ENCODE measurements around the gene SNRNP25.
"Not testable (repeated sequence)": the region's sequence is repeated elsewhere in the genome, so short reads cannot be mapped to it uniquely, and the experiment has no call there.

Gene SNRNP25

DNA sequence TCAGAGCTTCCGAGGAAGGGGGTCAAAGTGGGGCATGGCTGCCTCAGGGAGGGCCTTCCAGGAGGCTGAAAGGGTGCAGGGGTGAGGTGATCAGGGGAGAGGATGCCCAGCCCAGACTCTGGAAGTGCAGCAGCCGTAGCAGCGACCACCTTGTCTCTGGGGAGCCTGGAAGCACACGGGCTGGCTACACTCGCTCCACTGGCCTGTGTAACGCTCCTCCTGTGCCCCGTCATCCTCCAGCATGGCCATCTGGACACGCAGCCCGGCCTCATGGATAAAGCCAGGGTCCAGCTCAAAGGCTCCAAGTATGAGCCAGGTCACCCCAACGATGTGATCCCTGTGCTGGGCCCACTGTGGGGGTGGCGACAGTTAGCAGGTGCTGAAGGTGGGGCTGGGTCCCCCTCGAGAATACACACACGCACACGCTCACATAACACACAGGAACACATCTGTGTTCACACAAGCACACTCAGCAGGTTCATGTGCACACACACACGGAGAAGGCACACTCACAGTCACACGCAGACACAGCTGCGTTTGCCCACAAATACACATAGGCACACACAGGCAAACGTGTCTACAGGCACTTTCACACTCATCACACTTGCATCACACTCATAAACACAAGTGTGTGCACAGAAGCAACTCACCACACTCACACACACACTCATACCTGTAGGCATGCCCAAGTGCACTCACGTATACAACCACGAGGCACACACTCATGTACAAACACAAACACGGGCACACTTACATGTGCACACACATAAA lies 19.6 kb upstream of the SNRNP25 start:
- TF ChIP-seq, protein P1, sequence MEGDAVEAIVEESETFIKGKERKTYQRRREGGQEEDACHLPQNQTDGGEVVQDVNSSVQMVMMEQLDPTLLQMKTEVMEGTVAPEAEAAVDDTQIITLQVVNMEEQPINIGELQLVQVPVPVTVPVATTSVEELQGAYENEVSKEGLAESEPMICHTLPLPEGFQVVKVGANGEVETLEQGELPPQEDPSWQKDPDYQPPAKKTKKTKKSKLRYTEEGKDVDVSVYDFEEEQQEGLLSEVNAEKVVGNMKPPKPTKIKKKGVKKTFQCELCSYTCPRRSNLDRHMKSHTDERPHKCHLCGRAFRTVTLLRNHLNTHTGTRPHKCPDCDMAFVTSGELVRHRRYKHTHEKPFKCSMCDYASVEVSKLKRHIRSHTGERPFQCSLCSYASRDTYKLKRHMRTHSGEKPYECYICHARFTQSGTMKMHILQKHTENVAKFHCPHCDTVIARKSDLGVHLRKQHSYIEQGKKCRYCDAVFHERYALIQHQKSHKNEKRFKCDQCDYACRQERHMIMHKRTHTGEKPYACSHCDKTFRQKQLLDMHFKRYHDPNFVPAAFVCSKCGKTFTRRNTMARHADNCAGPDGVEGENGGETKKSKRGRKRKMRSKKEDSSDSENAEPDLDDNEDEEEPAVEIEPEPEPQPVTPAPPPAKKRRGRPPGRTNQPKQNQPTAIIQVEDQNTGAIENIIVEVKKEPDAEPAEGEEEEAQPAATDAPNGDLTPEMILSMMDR (IDR thresholded peaks at IDR 0.05; ENCODE audit: low read depth, low read length) = no peak
- H3K4me3 ChIP-seq (ENCODE audit: low read depth, low read length) = no peak overlapping the region

DNA sequence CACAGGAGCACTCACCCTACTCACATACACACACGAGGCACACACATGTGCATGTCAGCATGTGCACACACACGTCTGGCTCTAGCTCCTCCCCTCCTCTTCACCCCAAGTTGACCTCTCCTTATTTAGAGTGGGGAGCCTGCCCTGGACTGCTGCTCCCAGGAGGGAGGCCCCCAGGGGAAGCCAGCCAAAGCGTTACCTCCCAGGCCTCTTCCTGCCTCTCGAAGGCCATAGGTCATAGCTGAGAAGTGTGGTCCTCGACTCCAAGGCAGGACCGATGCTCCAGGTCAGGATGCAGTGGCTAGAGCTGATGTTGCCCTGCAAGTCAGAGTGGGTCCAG lies 19.0 kb upstream of the SNRNP25 start:
- H3K4me3 ChIP-seq (ENCODE audit: low read depth, low read length) = no peak overlapping the region
- TF ChIP-seq, protein P1 (IDR thresholded peaks at IDR 0.05; ENCODE audit: low read depth, low read length) = no peak

DNA sequence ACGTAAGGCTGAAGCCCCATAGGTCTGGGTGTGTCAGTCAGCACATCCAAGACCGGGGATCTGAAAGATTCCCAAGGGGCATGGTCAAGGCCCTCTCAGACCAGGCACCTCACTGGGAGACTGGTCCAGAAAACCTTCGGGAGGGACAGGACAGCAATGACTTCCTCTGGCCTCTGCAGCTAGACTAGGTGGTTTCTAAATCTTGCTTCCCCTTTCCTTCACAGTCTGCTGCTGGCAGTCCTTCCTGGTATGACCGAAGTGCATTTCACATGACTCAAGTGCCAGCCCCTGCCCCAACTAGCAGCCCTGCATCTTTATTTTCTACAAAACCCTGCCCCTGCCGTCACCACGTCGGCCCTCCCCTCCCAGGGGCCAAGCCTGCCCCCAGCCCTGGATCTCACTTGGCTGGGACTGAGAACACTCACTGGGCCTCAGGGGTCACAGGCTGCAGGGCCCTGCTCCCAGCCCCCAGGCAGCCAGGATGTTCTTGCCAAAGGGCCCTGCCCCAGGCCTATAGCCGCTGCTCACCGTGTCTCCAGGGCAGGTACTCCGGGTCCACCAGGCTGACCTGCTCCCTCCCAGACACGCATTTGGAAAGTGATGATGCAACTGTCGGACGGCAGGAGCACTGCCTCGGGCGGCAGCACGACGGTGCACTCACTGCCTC lies 18.5 kb upstream of the SNRNP25 start:
- TF ChIP-seq, protein P1 (IDR thresholded peaks at IDR 0.05; ENCODE audit: low read depth, low read length) = no peak
- H3K4me3 ChIP-seq (ENCODE audit: low read depth, low read length) = no peak overlapping the region

DNA sequence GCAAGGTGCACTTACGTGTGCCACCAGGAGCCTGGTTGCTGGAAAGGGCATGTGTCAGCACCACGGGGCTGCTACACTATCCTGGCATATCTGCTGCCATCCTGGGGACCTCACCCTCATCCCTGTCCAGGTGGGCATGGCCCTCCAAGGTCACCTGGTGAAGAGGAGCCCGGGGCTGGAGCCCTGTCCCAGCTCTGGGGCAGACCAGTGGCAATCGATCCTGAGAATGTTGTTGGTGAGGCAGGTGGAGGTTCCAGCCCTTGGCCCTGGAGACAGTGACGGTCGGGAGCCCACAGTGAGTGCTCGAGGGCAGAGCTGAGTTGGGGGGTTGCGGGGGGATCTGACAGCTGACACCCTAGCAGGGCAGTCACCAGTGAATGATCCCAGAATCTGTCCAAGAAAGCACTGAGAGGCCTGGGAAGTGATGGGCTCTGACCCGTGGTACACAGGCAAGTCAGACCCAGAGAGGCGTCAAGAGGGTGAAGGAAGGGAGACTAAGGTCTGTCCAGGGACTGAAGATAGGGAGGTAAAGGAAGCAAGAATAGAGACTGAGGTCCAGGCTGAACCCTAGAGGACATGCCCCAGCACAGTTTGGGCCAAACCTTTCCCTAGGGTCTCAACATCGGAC lies 17.8 kb upstream of the SNRNP25 start:
- TF ChIP-seq, protein P1 (IDR thresholded peaks at IDR 0.05; ENCODE audit: low read depth, low read length) = no peak
- H3K4me3 ChIP-seq (ENCODE audit: low read depth, low read length) = no peak overlapping the region

DNA sequence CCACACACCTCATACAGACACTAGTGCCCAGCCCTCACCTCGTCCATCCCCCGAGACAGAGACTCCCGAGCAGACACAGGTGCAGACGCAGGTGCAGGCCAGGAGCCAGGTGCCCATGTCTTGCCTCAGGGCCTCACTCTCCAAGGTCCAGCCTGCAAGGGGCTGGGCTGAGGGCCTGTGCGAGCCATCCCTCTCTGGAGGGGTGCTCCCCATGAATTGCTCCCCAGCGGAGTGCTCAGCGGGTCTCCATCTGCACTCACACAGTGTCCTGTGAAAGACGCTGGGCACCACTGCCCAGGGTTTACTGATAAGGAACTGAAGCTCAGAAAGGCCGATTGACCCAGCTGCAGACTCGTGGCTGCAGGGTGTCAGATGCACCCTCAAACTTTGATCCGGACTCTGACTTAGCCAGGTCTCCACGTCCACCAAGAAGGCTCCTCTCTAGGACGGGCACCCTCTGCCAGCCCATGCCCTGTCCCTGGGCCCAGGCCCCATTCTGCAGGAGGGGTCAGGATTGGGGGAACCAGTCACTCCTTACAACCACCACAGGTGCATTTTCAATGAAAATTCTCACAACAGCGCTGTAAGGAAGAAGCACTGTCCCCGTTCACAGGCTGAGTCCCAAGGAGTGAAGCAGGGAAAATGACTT lies 17.2 kb upstream of the SNRNP25 start:
- TF ChIP-seq, protein P1 (IDR thresholded peaks at IDR 0.05; ENCODE audit: low read depth, low read length) = no peak
- H3K4me3 ChIP-seq (ENCODE audit: low read depth, low read length) = no peak overlapping the region

DNA sequence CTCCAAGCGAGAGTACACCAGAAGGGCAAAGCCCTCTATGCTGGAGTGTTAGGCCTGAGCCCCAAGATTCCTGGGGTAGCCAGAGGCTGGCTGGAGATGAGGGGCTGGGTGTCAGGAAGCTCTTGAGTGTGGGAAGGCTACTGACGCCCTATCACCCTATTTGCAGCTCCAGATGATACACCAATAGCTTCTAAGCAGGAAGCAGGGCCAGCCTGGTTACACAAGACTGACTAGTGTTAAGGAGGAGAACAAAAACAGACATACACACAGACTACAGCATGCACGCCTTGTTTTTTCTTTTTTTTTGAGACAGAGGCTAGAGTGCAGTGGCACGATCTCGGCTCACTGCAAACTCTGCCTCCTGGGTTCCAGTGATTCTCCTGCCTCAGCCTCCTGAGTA lies 16.1 kb upstream of the SNRNP25 start:
- TF ChIP-seq, protein P1 (IDR thresholded peaks at IDR 0.05; ENCODE audit: low read depth, low read length) = no peak
- H3K4me3 ChIP-seq (ENCODE audit: low read depth, low read length) = no peak overlapping the region

DNA sequence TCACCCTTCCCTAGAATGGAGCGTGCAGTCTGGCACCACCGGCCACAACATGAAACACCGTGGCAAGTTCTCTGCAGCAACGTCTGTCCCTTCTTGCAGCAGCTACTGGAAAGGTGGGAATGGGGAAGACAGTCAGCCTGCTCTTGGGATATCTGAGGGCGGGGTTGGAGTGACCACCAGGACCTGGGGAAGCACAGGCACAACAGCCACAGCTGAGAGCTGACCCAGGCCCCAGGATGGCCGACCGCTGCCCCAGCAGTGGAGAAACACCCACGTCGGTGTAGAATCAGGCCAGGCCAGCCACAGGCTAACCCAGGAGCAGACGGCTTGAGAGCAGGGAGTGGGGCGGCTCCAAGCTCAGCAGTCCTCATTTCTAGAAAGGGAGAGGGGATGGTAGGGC lies 15.4 kb upstream of the SNRNP25 start:
- H3K4me3 ChIP-seq (ENCODE audit: low read depth, low read length) = not testable (repeated sequence)

Data from WI38 (cell line).